GM18499 (cell line): ENCODE measurements around the gene GPI.
"Not testable (repeated sequence)": the region's sequence is repeated elsewhere in the genome, so short reads cannot be mapped to it uniquely, and the experiment has no call there.

ENCODE experiments used
- ATAC-seq: cut with Tn5 transposase; IDR thresholded peaks from one replicate; pipeline ENCODE4 v1.9.1; 2021; ENCODE audit warnings: moderate number of reproducible peaks; ENCODE audit not compliant: insufficient read depth, unreplicated experiment

The GPI gene

DNA sequence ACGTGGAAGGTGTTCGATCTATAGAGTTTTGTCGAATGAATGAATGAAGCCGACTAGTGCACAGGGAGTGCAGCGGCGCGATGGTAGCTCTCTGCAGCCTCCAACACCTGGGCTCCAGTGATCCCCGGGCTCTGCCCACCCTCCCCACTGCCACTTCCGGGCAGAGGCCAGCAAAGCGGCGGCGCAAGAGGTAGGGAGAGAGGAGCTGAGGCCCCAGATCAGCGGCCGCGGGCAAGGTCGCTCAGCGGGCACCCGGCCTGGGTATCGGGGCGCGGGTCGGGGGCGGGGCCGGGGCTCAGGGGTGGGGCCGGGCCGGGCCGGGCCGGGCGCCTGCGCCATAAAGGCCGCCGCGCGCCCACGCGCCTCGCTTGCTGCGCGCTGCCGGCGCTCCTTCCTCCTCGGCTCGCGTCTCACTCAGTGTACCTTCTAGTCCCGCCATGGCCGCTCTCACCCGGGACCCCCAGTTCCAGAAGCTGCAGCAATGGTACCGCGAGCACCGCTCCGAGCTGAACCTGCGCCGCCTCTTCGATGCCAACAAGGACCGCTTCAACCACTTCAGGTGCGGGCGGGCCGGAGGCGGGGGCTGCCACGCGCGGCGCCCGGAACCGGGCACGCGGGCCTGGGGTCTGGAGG is at the start of gene GPI:
Gene GPI, plus strand, starts transcription at position 367 of the 633 bp plus-strand sequence. Its CDS starts 71 bp downstream, at position 438.
- ATAC-seq = no peak

DNA sequence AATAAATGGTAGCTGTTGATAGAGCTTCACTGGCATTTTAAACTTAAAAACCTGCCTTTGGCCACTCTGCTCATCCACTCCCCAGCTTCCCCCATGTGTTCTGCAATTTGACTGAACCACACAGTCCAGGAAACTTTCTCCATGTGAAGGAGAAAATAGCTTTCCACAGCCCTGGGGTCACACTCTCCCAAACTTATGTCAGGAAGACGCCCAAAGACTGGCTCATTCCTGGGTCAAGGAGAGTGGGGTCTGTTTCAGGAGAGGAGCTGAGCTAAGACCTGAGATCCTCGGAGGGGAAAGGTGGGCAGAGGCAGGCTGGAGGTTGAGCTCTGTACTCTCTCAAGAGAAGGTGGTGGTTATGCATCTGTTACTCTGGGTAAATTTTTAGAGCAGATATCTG is 48.7 kb upstream of the GPI start:
- ATAC-seq = no peak

DNA sequence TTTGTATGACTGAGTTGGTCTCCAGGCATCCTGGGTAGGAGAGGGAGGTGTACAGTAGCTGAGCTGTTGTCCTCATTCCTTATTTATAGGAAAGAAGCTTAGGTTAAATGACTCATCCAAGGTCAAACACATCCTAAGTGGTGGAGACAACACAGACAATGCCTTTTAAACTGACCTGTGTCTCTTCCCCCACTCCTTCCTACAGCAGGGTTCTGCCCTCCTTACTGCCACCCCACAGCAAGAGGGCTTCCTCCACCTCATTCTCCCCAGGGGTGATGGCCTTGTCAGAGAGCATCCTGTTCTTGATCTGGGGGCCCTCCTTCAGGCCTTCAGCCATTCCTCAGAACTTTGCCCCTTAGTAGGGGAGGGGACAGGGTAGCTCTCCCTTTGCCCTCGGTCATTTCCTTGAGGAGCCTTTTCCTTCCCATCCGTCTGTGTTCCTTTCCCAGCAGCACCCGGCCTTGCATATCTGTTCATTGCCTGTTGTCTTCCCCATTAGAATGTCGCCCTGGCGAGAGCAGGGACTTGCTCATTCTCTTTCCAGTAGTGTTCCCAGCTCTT is 48.2 kb upstream of the GPI start:
- no peak for ATAC-seq

GRCh38 chr19:34317311-34317927 is 47.6 kb upstream of the GPI start:
- ATAC-seq = no peak

DNA sequence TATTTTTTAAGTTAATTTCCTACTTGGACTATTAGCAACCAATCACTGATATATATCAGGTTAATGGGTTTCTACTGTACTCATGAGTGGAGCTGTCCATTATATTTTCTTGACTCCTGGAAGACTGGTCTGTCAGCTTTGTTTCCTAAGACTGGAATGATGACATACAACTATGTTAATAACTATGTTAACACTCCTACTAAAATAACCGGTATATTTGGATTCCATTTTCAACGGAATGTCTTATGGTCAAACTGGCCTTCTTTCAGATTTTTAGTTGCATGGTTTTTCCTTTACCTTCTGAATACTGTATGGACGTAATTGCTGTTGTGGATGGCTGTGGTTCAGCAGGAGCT is 45.8 kb upstream of the GPI start:
- ATAC-seq = no peak

DNA sequence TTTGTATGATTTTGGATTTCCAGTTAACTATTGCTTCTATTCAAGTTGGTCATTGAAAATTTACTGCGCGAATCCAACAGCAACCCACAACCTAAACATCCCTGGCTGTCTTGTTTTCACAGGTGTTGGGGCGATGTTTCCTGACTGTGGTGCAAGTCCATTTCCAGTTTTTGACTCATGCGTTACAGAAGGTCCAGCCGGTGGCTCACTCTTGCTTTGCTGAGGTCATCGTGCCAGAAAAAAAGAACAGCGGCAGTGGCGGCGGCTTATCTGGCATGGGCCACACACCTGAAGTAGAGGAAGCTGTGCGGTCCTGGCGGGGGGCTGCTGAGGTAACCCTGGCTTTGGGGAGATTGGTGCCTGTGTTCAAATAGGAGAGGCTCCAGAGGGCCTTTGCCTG is 45.2 kb upstream of the GPI start:
- no peak for ATAC-seq

GRCh38 chr19:34320277-34320676 is 44.7 kb upstream of the GPI start:
- ATAC-seq = no peak

DNA sequence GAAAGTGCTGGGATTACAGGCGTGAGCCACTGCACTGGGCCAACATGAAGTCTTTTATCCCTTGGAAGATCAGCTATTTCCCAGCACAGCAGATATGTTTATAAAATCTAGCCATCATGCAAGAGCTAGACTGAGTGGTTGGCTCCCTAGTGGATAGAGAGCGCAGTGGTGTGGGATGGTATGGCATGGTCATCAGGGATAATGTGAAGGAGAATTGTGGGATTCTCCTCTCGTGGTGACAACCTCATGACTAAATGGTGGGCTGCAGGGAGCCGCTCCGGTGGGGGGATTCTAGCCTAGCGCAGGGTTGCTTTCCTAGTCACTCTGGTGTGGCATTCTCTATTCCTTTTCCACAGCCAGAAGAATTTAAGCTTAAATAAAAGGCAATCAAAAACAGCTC is 43.3 kb upstream of the GPI start:
- no peak for ATAC-seq

- no peak for ATAC-seq
Measured at GRCh38 chr19:34323433-34324204, 41.4 kb upstream of the GPI start.

DNA sequence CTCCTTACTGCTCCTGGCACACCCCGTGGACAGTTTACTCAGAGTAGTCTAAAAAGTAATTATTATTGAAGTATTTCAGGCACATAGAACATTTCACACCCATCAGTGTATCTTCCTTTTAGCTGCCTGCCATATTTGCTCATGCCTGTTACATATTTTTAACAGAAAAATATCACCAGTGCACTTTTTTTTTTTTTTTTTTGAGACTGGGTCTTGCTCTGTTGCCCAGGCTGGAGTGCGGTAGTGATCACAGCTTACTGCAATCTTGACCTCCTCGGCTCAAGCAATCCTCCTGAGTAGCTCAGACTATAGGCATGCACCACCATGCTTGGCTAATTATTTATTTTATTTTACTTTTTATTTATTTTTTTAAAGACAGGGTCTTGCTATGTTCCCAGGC is 40.7 kb upstream of the GPI start:
- no peak for ATAC-seq

GRCh38 chr19:34325181-34325580 is 39.8 kb upstream of the GPI start:
- ATAC-seq = no peak

DNA sequence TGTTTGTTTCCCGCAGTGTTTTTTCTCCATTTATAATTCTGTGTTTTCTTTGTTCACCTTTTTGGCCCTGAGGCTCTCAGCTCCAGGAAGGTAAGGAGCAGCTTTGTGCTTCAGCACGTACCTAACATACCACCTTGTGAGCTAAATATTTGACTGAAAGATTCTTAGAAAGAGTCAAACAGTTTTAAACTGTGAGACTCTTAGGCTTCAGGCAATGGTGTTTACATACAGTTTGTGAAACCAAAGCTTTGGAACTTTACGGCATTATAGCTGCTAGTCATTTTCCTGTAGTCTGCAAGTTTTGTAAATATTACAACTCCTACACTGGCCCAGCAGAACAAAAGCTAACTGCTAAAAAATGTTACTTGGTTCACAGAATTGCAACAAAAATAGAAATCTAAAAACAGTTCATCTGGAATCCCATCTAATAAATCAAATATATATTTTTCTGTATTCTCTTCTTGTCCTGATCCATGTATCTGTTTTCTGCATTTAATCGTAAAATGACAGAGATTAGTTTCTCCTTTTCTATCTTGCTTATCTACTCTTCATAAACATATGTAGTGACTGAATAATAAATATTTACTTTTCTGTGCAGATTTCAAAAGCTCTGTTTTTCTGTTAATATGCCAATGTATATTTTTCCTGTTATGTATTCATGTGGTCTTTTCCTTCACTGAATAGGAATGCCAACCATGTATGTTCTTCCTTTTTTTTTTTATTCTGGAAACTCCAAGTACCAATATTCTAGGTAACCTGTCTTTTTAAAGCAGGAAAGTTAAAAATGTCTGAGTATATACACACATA is 38.8 kb upstream of the GPI start:
- no peak for ATAC-seq

GRCh38 chr19:34327851-34328250 is 37.1 kb upstream of the GPI start:
- ATAC-seq = no peak

- ATAC-seq = no peak
Measured at GRCh38 chr19:34328982-34329381, 36.0 kb upstream of the GPI start.

GRCh38 chr19:34330116-34330515 is 34.9 kb upstream of the GPI start:
- ATAC-seq = no peak

GRCh38 chr19:34330596-34330995 is 34.4 kb upstream of the GPI start:
- ATAC-seq = not testable (repeated sequence)

- not testable (repeated sequence) for ATAC-seq
Measured at GRCh38 chr19:34331596-34331995, 33.4 kb upstream of the GPI start.

DNA sequence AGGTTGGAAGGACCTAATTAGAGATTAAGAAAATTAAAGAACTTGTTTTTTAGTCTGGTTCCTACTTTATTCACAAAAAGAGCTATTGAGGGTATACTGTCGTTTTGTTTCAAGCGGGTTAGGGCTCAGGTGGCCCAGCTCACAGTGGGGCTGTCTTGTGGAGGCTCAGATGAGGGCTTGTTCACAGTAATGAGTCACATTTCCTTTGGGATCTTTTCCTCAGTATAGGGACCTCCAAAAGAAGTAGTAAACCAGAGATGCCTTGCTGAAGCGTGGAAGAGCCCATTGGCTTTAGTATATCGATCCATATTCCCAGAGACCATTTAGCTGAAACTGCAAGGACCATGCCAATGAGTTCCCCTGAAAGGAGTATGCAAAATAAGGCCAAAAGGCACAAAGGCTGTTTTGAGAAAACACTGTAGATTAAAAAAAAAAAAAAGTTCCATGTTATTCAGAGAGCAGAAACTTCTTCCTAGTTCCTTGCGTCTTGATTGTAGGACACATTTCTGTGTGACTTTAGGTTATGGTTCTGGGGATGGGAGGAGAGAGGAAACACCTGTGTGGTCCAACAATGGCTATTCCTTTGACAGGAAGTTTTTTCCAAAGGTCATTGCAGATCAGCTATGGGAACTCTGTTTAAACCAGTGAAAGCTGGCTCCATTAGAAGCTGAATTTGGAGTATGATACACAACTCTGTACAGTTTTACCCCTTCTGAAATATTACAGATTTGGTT is 32.8 kb upstream of the GPI start:
- no peak for ATAC-seq

- no peak for ATAC-seq
Measured at GRCh38 chr19:34335914-34336313, 29.1 kb upstream of the GPI start.

- ATAC-seq = no peak
Measured at GRCh38 chr19:34336781-34337271, 28.2 kb upstream of the GPI start.
